Testis (tissue), 3 donors: Measurements from ENCODE around the gene PTGFRN. TPM values are rescaled to one million over a fixed set of nuclear protein-coding genes. Genes with fewer than 3 reads are reported as not detected.
"Not testable (repeated sequence)": the region's sequence is repeated elsewhere in the genome, so short reads cannot be mapped to it uniquely, and the experiment has no call there.

Experiments used
- DNase-seq: peaks from one replicate; pipeline ENCODE4 v3.0.0-alpha.2; 2019
- H3K27ac ChIP-seq, 2 donors: fragments of 200-600 bp; sonication (generic); one replicate each; pipeline ENCODE4 v1.5.1; 2019
- H3K27me3 ChIP-seq: fragments of 200-600 bp; sonication (generic); one replicate; pipeline ENCODE4 v1.5.1; 2019
- H3K36me3 ChIP-seq: fragments of 200-600 bp; sonication (generic); one replicate; pipeline ENCODE4 v1.5.1; 2017; ENCODE audit warnings: low read depth; ENCODE audit errors: missing control alignments
- H3K4me1 ChIP-seq: fragments of 200-600 bp; sonication (generic); one replicate; pipeline ENCODE4 v1.5.1; 2019
- H3K4me3 ChIP-seq, 2 donors: fragments of 200-600 bp; sonication (generic); one replicate each; pipeline ENCODE4 v1.5.1; 2017 to 2019
- H3K9me3 ChIP-seq: fragments of 200-600 bp; sonication (generic); one replicate; pipeline ENCODE4 v1.5.1; 2017
- CTCF ChIP-seq, 3 experiments: fragments of 450-650 bp in 2 of 3; fragments of 200-600 bp in 1 of 3; sonication (generic) in 1 of 3; IDR thresholded peaks; one replicate each; pipeline ENCODE4 v1.5.1; 2016 to 2019; ENCODE audit warnings: antibody characterized with exemption in 3 of 3, mild to moderate bottlenecking in 2 of 3, moderate library complexity in 1 of 3
- POLR2A ChIP-seq: fragments of 450-650 bp; IDR thresholded peaks from one replicate; pipeline ENCODE4 v1.6.1; 2017; ENCODE audit warnings: antibody characterized with exemption, mild to moderate bottlenecking, moderate library complexity
- WGBS, 2 donors: methylation state at CpG; one replicate each; pipeline ENCODE4 v1.1.5; 2018; 5-methylcytosine and 5-hydroxymethylcytosine counted together
- intact Hi-C: fragments of 100-400 bp; cut with DNase I; formaldehyde crosslinking; loops from one replicate; pipeline ENCODE4 v1.15.1; 2023; ENCODE audit warnings: low total_unique reads
- polyA plus RNA-seq: library from polyadenylated mRNA; stranded (reverse); fragments of 350-450 nt; fragmentation: Illumina TruSeq; extraction: RNeasy Lipid Tissue Mini Kit (QIAGEN cat#74804); gene quantifications from one replicate; pipeline ENCODE4 v1.2.3, GENCODE V29; 2014; ENCODE audit warnings: low read depth, low replicate concordance; ENCODE audit not compliant: insufficient read depth
- total RNA-seq, 2 donors: library from RNA; depleted of rRNA; stranded (reverse); fragments of >200 nt; gene quantifications; one replicate each; pipeline ENCODE4 v1.2.3, GENCODE V29; 2016

Gene PTGFRN
- total and polyA plus RNA-seq, 3 donors from 2014 or later, result 26.8 to 32.0 (median 28.1) TPM

- DNase-seq, result no peak
- H3K4me3 ChIP-seq, result no peak overlapping the region
- H3K36me3 ChIP-seq, result no peaks in the 10 kb centered on the region
- H3K4me1 ChIP-seq, result no peaks in the 10 kb centered on the region
- no peak overlapping the region for H3K27ac ChIP-seq
- intact Hi-C loops, result no loop called here
- no peaks in the 10 kb centered on the region for H3K9me3 ChIP-seq
- 90 to 91% methylated on average over 6 of the region's 6 CpGs for WGBS, 2 donors
- no peaks in the 10 kb centered on the region for H3K27me3 ChIP-seq
- TF ChIP-seq POLR2A (no peak), CTCF (IDR thresholded peaks at IDR 0.05) (no peak)
These were observed 62.4 kb downstream of the PTGFRN start for GRCh38 chr1:116971965-116972673.

- Histone ChIP-seq H3K27me3 (no peaks in the 10 kb centered on the region), H3K4me3 (no peak overlapping the region), H3K4me1 (no peaks in the 10 kb centered on the region), H3K36me3 (no peaks in the 10 kb centered on the region), H3K9me3 (no peaks in the 10 kb centered on the region), H3K27ac (no peak overlapping the region)
- no peak for TF ChIP-seq POLR2A
- no peak for TF ChIP-seq CTCF (IDR thresholded peaks at IDR 0.05)
- no peak for DNase-seq
- intact Hi-C loops, result no loop called here
- WGBS, 2 donors, result 64 to 82% methylated on average over 2 of the region's 2 CpGs
These were observed 62.9 kb downstream of the PTGFRN start for GRCh38 chr1:116972674-116973030.

- H3K4me1 ChIP-seq, H3K27ac ChIP-seq, intact Hi-C loops, DNase-seq, H3K9me3 ChIP-seq, H3K36me3 ChIP-seq, H3K27me3 ChIP-seq, H3K4me3 ChIP-seq: not testable (repeated sequence)
- WGBS, 2 donors, result 92 to 94% methylated on average over 1 of the region's 1 CpG
These were observed 70.6 kb downstream of the PTGFRN start for GRCh38 chr1:116980309-116980708.

- H3K9me3 ChIP-seq, result no peaks in the 10 kb centered on the region
- H3K27ac ChIP-seq, result no peak overlapping the region
- no peak overlapping the region for H3K4me3 ChIP-seq
- intact Hi-C loops, result no loop called here
- DNase-seq, result no peak
- H3K27me3 ChIP-seq, result no peaks in the 10 kb centered on the region
- 90 to 91% methylated on average over 2 of the region's 2 CpGs for WGBS, 2 donors
- H3K4me1 ChIP-seq, result no peaks in the 10 kb centered on the region
- TF ChIP-seq POLR2A (no peak), CTCF (IDR thresholded peaks at IDR 0.05) (no peak)
- no peaks in the 10 kb centered on the region for H3K36me3 ChIP-seq
These were observed 71.9 kb downstream of the PTGFRN start for GRCh38 chr1:116981521-116982037.

- Histone ChIP-seq H3K4me3 (no peak overlapping the region), H3K4me1 (no peaks in the 10 kb centered on the region), H3K9me3 (no peaks in the 10 kb centered on the region), H3K36me3 (no peaks in the 10 kb centered on the region), H3K27me3 (no peaks in the 10 kb centered on the region), H3K27ac (no peak overlapping the region)
- TF ChIP-seq CTCF (IDR thresholded peaks at IDR 0.05) (no peak), POLR2A (no peak)
- intact Hi-C loops, result no loop called here
- no peak for DNase-seq
- WGBS, 2 donors, result 77 to 85% methylated on average over 9 of the region's 9 CpGs
These were observed 72.7 kb downstream of the PTGFRN start for GRCh38 chr1:116982319-116983004.
